Body of pancreas (tissue), 4 donors: ENCODE data around the gene EXD3. TPM values are rescaled to one million over a fixed set of nuclear protein-coding genes. Genes with fewer than 3 reads are reported as not detected.

Experiments
- ATAC-seq: fragments of 150-250 bp; one replicate; pipeline ENCODE4 v1.9.1; 2016
- DNase-seq, 4 donors: peaks; one replicate each; pipeline ENCODE4 v3.0.0-alpha.2; 2019
- H3K27ac ChIP-seq, 4 donors: fragments of 200-600 bp; sonication (generic); 1 replicate in 3 of 4; 2 replicates in 1 of 4; pipeline versions ENCODE4 v1.5.1 to v1.6.1; 2016 to 2019; ENCODE audit warnings: mild to moderate bottlenecking in 1 of 4, mixed read lengths in 1 of 4, moderate library complexity in 1 of 4
- H3K27me3 ChIP-seq, 2 donors: fragments of 200-600 bp; sonication (generic); one replicate each; pipeline ENCODE4 v1.6.0; 2016; ENCODE audit warnings: mild to moderate bottlenecking in 1 of 2
- H3K36me3 ChIP-seq, 2 donors: fragments of 200-600 bp; sonication (generic); replicated peaks in 1 of 2; 2 replicates each; pipeline ENCODE4 v1.5.1; 2016; ENCODE audit warnings: low read depth in 2 of 2; ENCODE audit not compliant: insufficient read depth in 1 of 2
- H3K4me1 ChIP-seq: fragments of 200-600 bp; sonication (generic); one replicate; pipeline ENCODE4 v1.6.0; 2016
- H3K4me3 ChIP-seq, 2 donors: fragments of 200-600 bp; sonication (generic); 1 replicate in 1 of 2; 2 replicates in 1 of 2; pipeline ENCODE4 v1.5.1; 2016 to 2019
- H3K9me3 ChIP-seq, 3 donors: fragments of 200-600 bp; sonication (generic); 1 replicate in 2 of 3; 2 replicates in 1 of 3; pipeline ENCODE4 v1.5.1; 2016
- CTCF ChIP-seq, 7 experiments: fragments of 450-650 bp in 4 of 7; fragments of 200-600 bp in 3 of 7; sonication (generic) in 3 of 7; IDR thresholded peaks; one replicate each; pipeline ENCODE4 v1.5.1; 2016 to 2019; ENCODE audit warnings: antibody characterized with exemption in 7 of 7
- POLR2A ChIP-seq, 3 donors: fragments of 450-650 bp; IDR thresholded peaks; one replicate each; pipeline ENCODE4 v1.6.1; 2016; ENCODE audit warnings: antibody characterized with exemption in 3 of 3, mild to moderate bottlenecking in 2 of 3
- WGBS, 2 donors: methylation state at CpG; one replicate each; pipeline ENCODE4 v1.1.5; 2017; 5-methylcytosine and 5-hydroxymethylcytosine counted together
- intact Hi-C: fragments of 100-400 bp; cut with DNase I; formaldehyde crosslinking; loops from one replicate; pipeline ENCODE4 v1.15.1; 2023
- total RNA-seq, 2 donors: library from RNA; depleted of rRNA; stranded (reverse); fragments of >200 nt; gene quantifications; one replicate each; pipeline ENCODE4 v1.1.0, GENCODE V29; 2016

EXD3 gene
- total RNA-seq, 2 donors from 2014 or later: 23.3 to 34.9 TPM

GRCh38 chr9:137359850-137360249 is 63.1 kb downstream of the EXD3 start:
- WGBS, 2 donors: 89 to 94% methylated on average over 2 to 5 of the region's 5 CpGs

GRCh38 chr9:137358126-137358525 is 64.8 kb downstream of the EXD3 start:
- Histone ChIP-seq H3K27ac (no peak overlapping the region), H3K36me3 (no peaks in the 10 kb centered on the region), H3K9me3 (peaks cover 0 to 4% (median 0%) of the 10 kb centered on the region in 3 donors), H3K4me1 (no peaks in the 10 kb centered on the region), H3K27me3 (no peaks in the 10 kb centered on the region), H3K4me3 (no peak overlapping the region)
- no peak for DNase-seq
- no peak for ATAC-seq
- 92 to 96% methylated on average over 2 to 10 of the region's 10 CpGs for WGBS, 2 donors
- intact Hi-C loops: no loop called here
- TF ChIP-seq CTCF (IDR thresholded peaks at IDR 0.05): no peak
- TF ChIP-seq POLR2A (IDR thresholded peaks at IDR 0.05): no peak

More at GRCh38 chr9:137359850-137360249, 63.1 kb downstream of the EXD3 start:
- Histone ChIP-seq H3K4me1 (no peaks in the 10 kb centered on the region), H3K9me3 (peaks cover 0 to 4% (median 0%) of the 10 kb centered on the region in 3 donors), H3K36me3 (no peaks in the 10 kb centered on the region), H3K4me3 (no peak overlapping the region), H3K27ac (no peak overlapping the region), H3K27me3 (no peaks in the 10 kb centered on the region)
- DNase-seq (no peak), ATAC-seq (no peak)
- intact Hi-C loops: no loop called here
- TF ChIP-seq POLR2A (IDR thresholded peaks at IDR 0.05) (no peak), CTCF (IDR thresholded peaks at IDR 0.05) (no peak)

- TF ChIP-seq POLR2A (IDR thresholded peaks at IDR 0.05) (no peak), CTCF (IDR thresholded peaks at IDR 0.05) (no peak)
- Histone ChIP-seq H3K9me3 (peaks cover 0 to 4% (median 0%) of the 10 kb centered on the region in 3 donors), H3K4me3 (no peak overlapping the region), H3K27me3 (no peaks in the 10 kb centered on the region), H3K27ac (no peak overlapping the region), H3K36me3 (no peaks in the 10 kb centered on the region), H3K4me1 (no peaks in the 10 kb centered on the region)
- intact Hi-C loops: no loop called here
- 86 to 90% methylated on average over 4 of the region's 4 CpGs for WGBS, 2 donors
- ATAC-seq (no peak), DNase-seq (no peak)
Observed at GRCh38 chr9:137357166-137357565, 65.8 kb downstream of the EXD3 start.

DNA sequence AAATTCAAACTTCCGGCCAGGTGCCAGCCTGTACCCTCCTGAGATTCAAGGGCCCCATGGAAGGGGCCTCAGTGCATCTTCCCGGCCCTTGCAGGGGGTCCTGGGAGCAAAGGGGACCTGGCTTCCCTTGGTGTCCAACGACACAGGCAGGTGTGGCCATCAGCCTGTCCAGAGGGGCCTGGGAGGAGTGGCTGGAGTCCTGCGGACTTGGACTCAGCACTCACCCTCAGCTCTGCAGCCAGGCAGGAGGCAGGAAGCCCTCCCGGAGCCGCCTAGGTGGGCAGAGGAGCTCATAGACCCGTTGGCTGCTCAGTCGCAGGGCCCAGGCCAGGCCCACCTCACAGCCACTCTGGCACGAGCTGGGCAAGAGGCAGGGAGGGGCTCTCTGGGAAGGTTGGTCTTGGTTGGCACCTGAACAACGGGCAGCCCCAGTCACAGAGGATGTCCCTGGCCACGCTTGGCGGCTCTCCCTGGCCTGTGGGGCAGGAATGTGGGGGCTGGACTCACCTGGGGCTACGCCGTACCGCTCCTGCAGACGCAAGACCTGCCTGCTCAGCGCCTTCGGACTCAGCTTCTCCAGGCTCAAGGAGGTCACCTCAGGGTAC is 67.1 kb downstream of the EXD3 start:
- Histone ChIP-seq H3K4me3 (no peak overlapping the region), H3K36me3 (no peaks in the 10 kb centered on the region), H3K27ac (no peak overlapping the region), H3K9me3 (peaks cover 0 to 4% (median 0%) of the 10 kb centered on the region in 3 donors), H3K4me1 (no peaks in the 10 kb centered on the region), H3K27me3 (no peaks in the 10 kb centered on the region)
- 89 to 93% methylated on average over 11 to 18 of the region's 18 CpGs for WGBS, 2 donors
- no peak for DNase-seq
- intact Hi-C loops: no loop called here
- ATAC-seq: no peak
- TF ChIP-seq CTCF (IDR thresholded peaks at IDR 0.05) (no peak), POLR2A (IDR thresholded peaks at IDR 0.05) (no peak)
